HG02970 (cell line): ENCODE results near the gene LCT.
"Not testable (repeated sequence)": the region's sequence is repeated elsewhere in the genome, so short reads cannot be mapped to it uniquely, and the experiment has no call there.

ENCODE experiments used
- ATAC-seq: cut with Tn5 transposase; IDR thresholded peaks from one replicate; pipeline ENCODE4 v1.9.1; 2021; ENCODE audit warnings: mild to moderate bottlenecking, moderate library complexity, moderate number of reproducible peaks; ENCODE audit not compliant: unreplicated experiment, low FRiP score

Gene LCT

GRCh38 chr2:135798762-135799161 is 38.2 kb downstream of the LCT start:
- no peak for ATAC-seq

- ATAC-seq = no peak
Measured at GRCh38 chr2:135798275-135798705, 38.7 kb downstream of the LCT start.

GRCh38 chr2:135797497-135798274 is 39.3 kb downstream of the LCT start:
- peak; percentile 56 for ATAC-seq

GRCh38 chr2:135796606-135797005 is 40.4 kb downstream of the LCT start:
- ATAC-seq = no peak

GRCh38 chr2:135795641-135796040 is 41.3 kb downstream of the LCT start:
- not testable (repeated sequence) for ATAC-seq

GRCh38 chr2:135792401-135793150 is 44.4 kb downstream of the LCT start:
- no peak for ATAC-seq

GRCh38 chr2:135791418-135792190 is 45.4 kb downstream of the LCT start:
- no peak for ATAC-seq

GRCh38 chr2:135790423-135790822 is 46.6 kb downstream of the LCT start:
- no peak for ATAC-seq

GRCh38 chr2:135786823-135787222 is 50.2 kb downstream of the LCT start:
- no peak for ATAC-seq

- no peak for ATAC-seq
Measured at GRCh38 chr2:135785032-135785431, 52.0 kb downstream of the LCT start.

- ATAC-seq = no peak
Measured at GRCh38 chr2:135783439-135783838, 53.5 kb downstream of the LCT start.

GRCh38 chr2:135782231-135782630 is 54.8 kb downstream of the LCT start:
- no peak for ATAC-seq

GRCh38 chr2:135776367-135776766 is 60.6 kb downstream of the LCT start:
- ATAC-seq = no peak

GRCh38 chr2:135775420-135775819 is 61.6 kb downstream of the LCT start:
- no peak for ATAC-seq

GRCh38 chr2:135773917-135774316 is 63.1 kb downstream of the LCT start:
- ATAC-seq = no peak

GRCh38 chr2:135773319-135773718 is 63.7 kb downstream of the LCT start:
- no peak for ATAC-seq

GRCh38 chr2:135768863-135769262 is 68.1 kb downstream of the LCT start:
- ATAC-seq = no peak

- ATAC-seq = no peak
Measured at GRCh38 chr2:135762530-135762929, 74.5 kb downstream of the LCT start.

- no peak for ATAC-seq
Measured at GRCh38 chr2:135762022-135762421, 75.0 kb downstream of the LCT start.

- ATAC-seq = no peak
Measured at GRCh38 chr2:135756692-135757091, 80.3 kb downstream of the LCT start.

- ATAC-seq = no peak
Measured at GRCh38 chr2:135755573-135755972, 81.4 kb downstream of the LCT start.
